ENCODE results near the gene PAFAH1B1.
"Not testable (repeated sequence)": the region's sequence is repeated elsewhere in the genome, so short reads cannot be mapped to it uniquely, and the experiment has no call there.

Gene PAFAH1B1

GRCh38 chr17:2594722-2595599, 1.5 kb downstream of the PAFAH1B1 start:
- no peak for DNase-seq (ENCODE audit: low read depth)

DNA sequence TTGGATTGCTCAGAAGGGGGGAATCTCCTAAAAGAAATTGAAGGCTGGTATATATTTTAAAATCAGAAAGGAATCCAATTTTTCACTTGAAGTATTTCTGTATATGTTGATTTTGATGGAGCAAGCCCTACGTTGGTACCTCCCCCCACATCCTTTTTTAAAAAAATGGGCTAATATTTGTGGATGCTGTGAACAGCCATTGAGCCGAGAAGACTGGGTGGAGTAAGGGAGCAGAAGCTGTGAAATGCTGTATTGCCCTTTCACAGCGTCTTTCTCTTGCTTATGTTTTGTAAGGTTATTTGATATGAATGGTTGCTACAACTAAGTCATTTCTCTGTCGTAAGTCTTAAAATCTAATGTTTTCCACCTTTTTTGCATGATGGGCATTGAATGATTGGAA, 2.3 kb downstream of the PAFAH1B1 start:
- no peak for DNase-seq (ENCODE audit: low read depth)

DNA sequence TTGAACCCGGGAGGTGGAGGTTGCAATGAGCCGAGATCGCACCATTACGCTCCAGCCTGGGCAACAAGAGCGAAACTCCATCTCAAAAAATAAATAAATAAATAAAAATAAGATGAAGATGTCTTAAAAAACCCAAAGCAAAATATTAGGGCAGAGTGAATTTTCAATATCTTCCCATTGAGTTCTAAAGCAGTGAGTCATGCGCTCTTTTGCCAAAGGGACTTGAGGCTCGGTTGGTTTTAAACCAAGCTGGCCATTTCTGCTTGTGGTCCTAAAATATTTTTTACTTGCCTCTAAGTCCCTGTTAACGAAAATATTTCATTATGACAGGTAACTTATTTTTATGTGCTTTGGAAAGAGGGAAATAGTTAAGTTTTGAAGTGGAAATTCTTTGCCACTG, 4.7 kb downstream of the PAFAH1B1 start:
- DNase-seq (ENCODE audit: low read depth) = peak; percentile 32

DNA sequence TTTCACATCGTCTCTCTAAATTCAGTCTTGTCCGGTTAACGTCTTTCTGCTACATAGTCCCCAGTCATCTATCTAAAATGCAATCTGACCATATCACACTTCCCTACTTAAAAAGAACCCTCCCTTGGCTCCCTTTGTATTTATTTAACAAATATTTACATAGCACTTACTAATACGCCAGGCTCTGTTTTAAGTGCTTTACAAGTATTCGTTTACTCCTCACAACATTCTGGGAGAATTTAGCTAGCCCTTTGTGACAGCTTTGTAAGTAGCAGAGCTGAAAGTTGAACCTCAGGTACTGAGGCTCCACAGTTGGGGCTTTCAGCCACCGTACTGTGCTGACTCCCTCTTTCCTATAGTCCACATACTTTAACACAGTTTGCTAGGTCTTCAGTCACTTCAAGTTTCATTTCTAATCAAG, 9.2 kb downstream of the PAFAH1B1 start:
- no peak for DNase-seq (ENCODE audit: low read depth)

DNA sequence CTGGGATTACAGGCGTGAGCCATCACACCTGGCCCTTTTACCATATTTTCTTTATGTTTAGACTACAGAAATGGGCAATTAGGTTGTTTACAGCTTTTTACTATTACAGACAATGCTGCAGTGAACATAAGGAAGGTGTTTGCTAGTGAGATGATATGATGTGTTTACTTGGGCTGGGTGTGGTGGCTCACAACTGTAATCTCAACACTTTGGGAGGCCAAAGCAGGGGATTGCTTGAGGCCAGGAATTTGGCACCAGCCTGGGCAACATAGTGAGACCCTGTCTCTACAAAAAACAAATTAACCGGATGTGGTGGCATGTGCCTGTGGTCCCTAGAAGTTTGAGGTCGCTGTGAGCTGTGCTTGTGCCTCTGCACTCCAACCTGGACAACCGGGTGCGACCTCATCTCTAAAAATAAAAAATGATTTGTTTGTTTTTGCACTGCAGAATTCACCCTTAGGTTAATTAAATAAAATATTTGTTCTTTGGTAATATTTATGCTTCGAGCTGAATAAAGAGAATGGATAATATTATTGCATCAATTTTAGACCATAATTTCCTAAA, 15.0 kb downstream of the PAFAH1B1 start:
- no peak for DNase-seq (ENCODE audit: low read depth)

- no peak for DNase-seq (ENCODE audit: low read depth)
Observed at GRCh38 chr17:2609091-2609490, 15.6 kb downstream of the PAFAH1B1 start.

DNA sequence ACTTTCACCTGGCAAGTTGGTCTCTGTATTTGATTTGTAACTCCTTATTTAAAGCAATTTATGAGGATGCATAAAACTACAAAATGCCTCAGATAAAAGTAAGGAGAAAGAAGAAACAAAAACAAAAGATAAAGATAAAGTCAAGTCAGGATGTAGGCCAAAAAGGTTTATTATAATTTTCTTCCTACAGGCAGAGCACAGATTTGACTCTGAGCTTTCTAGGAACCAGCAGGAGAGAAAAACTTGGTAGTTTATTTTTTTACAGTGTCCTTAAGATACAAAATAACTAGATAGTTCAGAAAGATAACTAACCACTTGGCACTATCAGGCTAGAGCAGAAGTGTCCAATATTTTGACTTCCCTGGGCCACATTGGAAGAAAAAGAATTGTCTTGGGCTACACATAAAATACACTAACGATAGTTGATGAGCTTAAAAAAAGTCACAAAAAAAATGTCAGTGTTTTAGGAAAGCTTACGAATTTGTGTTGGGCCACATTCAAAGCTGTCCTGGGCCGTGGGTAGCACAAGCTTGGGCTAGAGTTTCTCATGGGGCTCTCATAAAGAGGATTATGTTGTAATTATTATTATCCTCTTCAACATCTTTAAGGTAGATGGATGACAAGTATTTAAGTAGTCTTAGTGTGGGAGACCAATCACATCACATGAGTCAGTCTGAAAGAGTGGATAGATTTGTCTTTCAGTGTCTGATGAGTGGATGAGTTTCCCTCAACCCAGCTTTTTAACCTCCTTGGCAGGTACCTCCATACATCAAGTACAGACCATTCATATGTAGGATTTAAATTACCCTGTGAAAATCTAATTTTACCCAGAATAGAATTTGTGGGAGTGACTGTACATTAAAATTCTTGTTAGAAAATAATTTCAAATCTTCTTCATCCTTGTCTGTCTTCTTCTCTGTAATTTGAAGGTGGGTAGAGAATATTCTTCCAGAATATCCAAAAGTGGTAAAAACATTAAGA, 17.0 kb downstream of the PAFAH1B1 start:
- no peak for DNase-seq (ENCODE audit: low read depth)

- DNase-seq (ENCODE audit: low read depth) = no peak
Observed at GRCh38 chr17:2611627-2612026, 18.2 kb downstream of the PAFAH1B1 start.

- no peak for DNase-seq (ENCODE audit: low read depth)
Observed at GRCh38 chr17:2612630-2613029, 19.2 kb downstream of the PAFAH1B1 start.

DNA sequence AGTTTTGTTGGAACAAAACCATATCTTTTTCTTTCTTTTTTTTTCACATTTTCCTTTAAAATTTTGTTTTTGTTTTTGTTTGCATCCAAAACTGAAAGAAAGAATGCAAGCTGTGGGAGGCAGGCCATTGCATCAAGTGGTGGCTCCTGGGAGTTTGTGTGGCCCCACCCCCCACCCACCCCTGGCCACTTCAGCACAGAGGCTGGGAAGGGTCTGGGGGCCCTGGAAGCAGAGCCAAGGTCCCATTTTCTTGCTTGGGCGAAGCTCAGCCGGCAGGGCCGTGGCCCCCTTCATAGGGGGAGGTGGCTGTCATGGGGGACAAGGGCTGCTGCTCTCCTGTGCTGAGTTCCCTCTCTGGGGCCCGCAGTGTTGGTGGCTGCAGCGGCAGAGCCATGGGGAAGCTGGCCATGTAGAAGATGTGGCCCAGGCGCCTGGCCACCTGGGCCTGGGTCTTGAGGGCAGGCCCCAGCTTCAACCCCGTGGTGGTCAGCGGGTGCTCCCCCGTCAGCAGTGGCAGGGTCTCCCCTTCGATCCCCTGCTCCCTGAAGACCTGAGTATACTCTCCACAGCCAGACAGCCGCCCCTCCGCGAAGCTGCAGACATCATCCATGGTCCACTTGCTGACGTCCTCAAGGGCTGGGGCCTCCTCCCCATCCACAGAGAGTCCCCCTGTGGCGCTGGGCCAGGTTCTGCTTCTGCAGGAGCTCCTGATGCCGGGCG, 19.8 kb downstream of the PAFAH1B1 start:
- no peak for DNase-seq (ENCODE audit: low read depth)

- DNase-seq (ENCODE audit: low read depth) = no peak
Observed at GRCh38 chr17:2615882-2616281, 22.4 kb downstream of the PAFAH1B1 start.

- DNase-seq (ENCODE audit: low read depth) = no peak
Observed at GRCh38 chr17:2621241-2621640, 27.8 kb downstream of the PAFAH1B1 start.

DNA sequence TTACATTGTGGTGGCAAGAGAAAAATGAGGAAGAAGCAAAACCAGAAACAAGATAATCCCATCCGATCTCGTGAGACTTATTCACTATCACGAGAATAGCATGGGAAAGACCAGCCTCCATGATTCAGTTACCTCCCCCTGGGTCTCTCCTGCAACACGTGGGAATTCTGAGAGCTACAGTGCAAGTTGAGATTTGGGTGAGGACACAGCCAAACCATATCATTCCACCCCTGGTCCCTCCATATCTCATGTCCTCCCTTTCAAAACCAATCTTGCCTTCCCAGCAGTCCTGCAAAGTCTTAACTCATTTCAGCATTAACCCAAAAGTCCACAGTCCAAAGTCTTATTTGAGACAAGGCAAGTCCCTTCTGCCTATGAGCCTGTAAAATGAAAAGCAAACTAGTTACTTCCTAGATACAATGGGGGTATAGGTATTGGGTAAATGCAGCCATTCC, 28.5 kb downstream of the PAFAH1B1 start:
- not testable (repeated sequence) for DNase-seq (ENCODE audit: low read depth)

DNA sequence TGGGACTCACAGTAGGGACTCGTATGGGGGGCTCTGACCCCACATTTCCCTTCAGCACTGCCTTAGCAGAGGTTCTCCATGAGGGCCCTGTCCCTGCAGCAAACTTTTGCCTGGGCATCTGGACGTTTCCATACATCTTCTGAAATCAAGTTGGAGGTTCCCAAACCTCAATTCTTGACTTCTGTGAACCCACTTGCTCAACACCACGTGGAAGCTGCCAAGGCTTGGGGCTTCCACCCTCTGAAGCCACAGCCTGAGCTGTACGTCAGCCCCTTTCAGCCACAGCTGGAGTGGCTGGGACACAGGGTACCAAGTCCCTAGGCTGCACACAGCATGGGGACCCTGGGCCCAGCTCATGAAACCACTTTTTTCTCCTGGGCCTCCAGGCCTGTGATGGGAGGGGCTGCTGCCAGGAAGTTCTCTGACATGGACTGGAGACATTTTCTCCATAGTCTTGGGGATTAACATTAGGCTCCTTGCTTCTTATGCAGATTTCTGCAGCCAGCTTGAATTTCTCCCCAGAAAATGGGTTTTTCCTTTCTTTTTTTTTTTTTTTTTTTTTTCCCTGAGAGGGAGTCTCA, 29.4 kb downstream of the PAFAH1B1 start:
- DNase-seq (ENCODE audit: low read depth) = not testable (repeated sequence)

DNA sequence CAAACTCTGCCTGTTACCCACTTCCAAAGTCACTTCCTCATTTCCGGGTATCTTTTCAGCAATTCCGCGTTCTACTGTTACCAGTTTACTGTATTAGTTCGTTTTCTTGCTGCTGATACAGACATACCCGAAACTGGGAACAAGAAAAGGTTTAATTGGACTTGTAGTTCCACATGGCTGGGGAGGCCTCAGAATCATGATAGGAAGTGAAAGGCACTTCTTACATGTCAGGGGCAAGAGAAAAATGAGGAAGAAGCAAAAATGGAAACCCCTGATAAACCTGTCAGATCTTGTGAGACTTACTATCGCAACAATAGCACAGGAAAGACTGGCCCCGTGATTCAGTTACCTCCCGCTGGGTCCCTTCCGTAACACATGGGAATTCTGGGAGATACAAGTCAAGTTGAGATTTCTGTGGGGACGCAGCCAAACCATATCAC, 30.9 kb downstream of the PAFAH1B1 start:
- DNase-seq (ENCODE audit: low read depth) = no peak

DNA sequence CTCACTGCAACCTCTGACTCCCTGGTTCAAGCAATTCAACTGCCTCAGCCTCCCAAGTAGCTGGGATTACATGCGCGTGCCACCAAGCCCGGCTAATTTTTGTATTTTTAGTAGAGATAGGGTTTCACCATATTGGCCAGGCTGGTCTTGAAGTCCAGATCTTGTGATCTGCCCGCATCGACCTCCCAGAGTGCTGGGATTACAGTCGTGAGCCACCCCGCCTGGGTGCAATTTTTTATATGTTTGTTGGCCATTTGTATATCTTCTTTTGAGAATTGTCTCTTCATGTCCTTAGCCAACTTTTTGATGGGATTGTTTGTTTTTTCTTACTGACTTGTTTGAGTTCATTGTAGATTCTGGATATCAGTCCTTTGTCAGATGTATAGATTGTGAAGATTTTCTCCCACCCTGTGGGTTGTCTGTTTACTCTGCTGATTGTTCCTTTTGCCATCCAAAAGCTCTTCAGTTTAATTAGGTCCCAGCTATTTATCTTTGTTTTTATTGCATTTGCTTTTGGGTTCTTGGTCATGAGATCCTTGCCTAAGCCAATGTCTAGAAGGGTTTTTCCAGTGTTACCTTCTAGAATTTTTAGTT, 33.3 kb downstream of the PAFAH1B1 start:
- DNase-seq (ENCODE audit: low read depth) = not testable (repeated sequence)

DNA sequence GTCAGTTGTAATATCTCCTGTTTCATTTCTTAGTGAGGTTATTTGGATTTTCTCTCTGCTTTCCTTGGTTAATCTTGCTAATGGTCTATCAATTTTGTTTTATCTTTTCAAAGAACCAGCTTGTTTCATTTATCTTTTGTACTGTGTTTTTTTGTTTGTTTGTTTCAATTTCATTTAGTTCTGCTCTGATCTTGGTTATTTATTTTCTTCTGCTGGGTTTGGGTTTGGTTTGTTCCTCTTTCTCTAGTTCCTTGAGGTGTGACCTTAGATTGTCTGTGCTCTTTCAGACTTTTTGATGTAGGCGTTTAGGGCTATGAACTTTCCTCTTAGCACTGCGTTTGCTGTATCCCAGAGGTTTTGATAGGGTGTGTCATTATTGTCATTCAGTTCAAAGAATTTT, 35.5 kb downstream of the PAFAH1B1 start:
- DNase-seq (ENCODE audit: low read depth) = not testable (repeated sequence)

GRCh38 chr17:2631211-2631610, 37.8 kb downstream of the PAFAH1B1 start:
- DNase-seq (ENCODE audit: low read depth) = no peak

GRCh38 chr17:2634361-2634960, 41.0 kb downstream of the PAFAH1B1 start:
- no peak for DNase-seq (ENCODE audit: low read depth)

- DNase-seq (ENCODE audit: low read depth) = no peak
Observed at GRCh38 chr17:2635241-2635640, 41.8 kb downstream of the PAFAH1B1 start.

All from GM04503 (cell line).